PC-9 (cell line): ENCODE results near the gene KRT82. TPM values are rescaled to one million over a fixed set of nuclear protein-coding genes. Genes with fewer than 3 reads are reported as not detected.
"Not testable (repeated sequence)": the region's sequence is repeated elsewhere in the genome, so short reads cannot be mapped to it uniquely, and the experiment has no call there.

Experiments
- BruUV-seq: library from RNA; stranded (reverse); fragments of 400-500 nt; replicated peaks from 2 replicates; lab custom pipeline; 2021; lab: Mats Ljungman, UMichigan
- CTCF ChIA-PET: fragments of 300-600 bp; sonication (Branson Sonifier 250); formaldehyde crosslinking; loops from one replicate; lab custom pipeline; 2022; ENCODE audit warnings: antibody characterized with exemption; lab: Charles Lee
- POLR2A ChIA-PET: fragments of 300-600 bp; sonication (Branson Sonifier 250); formaldehyde crosslinking; loops from one replicate; lab custom pipeline; 2022; ENCODE audit warnings: antibody characterized with exemption; ENCODE audit not compliant: unreplicated experiment; lab: Charles Lee
- DNase-seq, 2 experiments: peaks; one replicate each; pipeline versions ENCODE4 v3.0.0 to v3.0.0-alpha.2; 2015 to 2022; ENCODE audit warnings: mixed read lengths in 1 of 2
- H2AFZ ChIP-seq: fragments of 200-600 bp; sonication (generic); 2 replicates; pipeline ENCODE4 v1.8.1; 2017; ENCODE audit warnings: antibody characterized with exemption
- H3F3A ChIP-seq: fragments of 200-600 bp; sonication (generic); 2 replicates; pipeline ENCODE4 v1.8.1; 2017; ENCODE audit warnings: antibody characterized with exemption, mild to moderate bottlenecking, low read depth; ENCODE audit not compliant: insufficient read depth
- H3K27ac ChIP-seq: fragments of 200-600 bp; sonication (generic); 2 replicates; pipeline ENCODE4 v1.6.1; 2016; ENCODE audit warnings: mixed run types
- H3K27me3 ChIP-seq: fragments of 200-600 bp; sonication (generic); 2 replicates; pipeline ENCODE4 v1.6.1; 2016; ENCODE audit warnings: low read depth, mixed run types; ENCODE audit not compliant: insufficient read depth
- H3K36me3 ChIP-seq: fragments of 200-600 bp; sonication (generic); 2 replicates; pipeline ENCODE4 v1.6.1; 2016; ENCODE audit warnings: low read depth, mixed run types
- H3K4me1 ChIP-seq: fragments of 200-600 bp; sonication (generic); replicated peaks from 2 replicates; pipeline ENCODE4 v1.6.1; 2016; ENCODE audit warnings: mixed run types; ENCODE audit not compliant: insufficient read depth
- H3K4me2 ChIP-seq: fragments of 200-600 bp; sonication (generic); 2 replicates; pipeline ENCODE4 v1.6.1; 2017; ENCODE audit warnings: mixed run types
- H3K4me3 ChIP-seq: fragments of 200-600 bp; sonication (generic); 2 replicates; pipeline ENCODE4 v1.6.1; 2016; ENCODE audit warnings: mixed run types
- H3K79me2 ChIP-seq: fragments of 200-600 bp; sonication (generic); 2 replicates; pipeline ENCODE4 v1.6.1; 2017; ENCODE audit warnings: low read depth, mixed run types
- H3K9me2 ChIP-seq: fragments of 200-600 bp; sonication (generic); 2 replicates; pipeline ENCODE4 v1.8.1; 2017; ENCODE audit warnings: mild to moderate bottlenecking; ENCODE audit not compliant: insufficient read depth
- H3K9me3 ChIP-seq: fragments of 200-600 bp; sonication (generic); 2 replicates; pipeline ENCODE4 v1.8.1; 2016; ENCODE audit warnings: low read depth; ENCODE audit not compliant: insufficient read depth
- H4K20me1 ChIP-seq: fragments of 200-600 bp; sonication (generic); 2 replicates; pipeline ENCODE4 v1.8.1; 2017; ENCODE audit not compliant: insufficient read depth
- EZH2 ChIP-seq: fragments of 200-600 bp; sonication (generic); IDR thresholded peaks from 2 replicates; pipeline ENCODE4 v1.8.0; 2017; ENCODE audit warnings: antibody characterized with exemption, low read depth
- intact Hi-C: fragments of 100-400 bp; cut with micrococcal nuclease; formaldehyde crosslinking; loops from one replicate; pipeline ENCODE4 v1.10.0; 2022; ENCODE audit not compliant: unreplicated experiment
- total RNA-seq: library from RNA; stranded (reverse); gene quantifications from 2 replicates; pipeline ENCODE4 v1.2.3, GENCODE V29; 2021
- TF ChIP-seq, protein P1 (sequence below): fragments of 200-600 bp; sonication (generic); conservative IDR thresholded peaks from 2 replicates; pipeline ENCODE4 v1.6.1; 2017; ENCODE audit warnings: mixed run types, antibody characterized with exemption, mild to moderate bottlenecking, moderate library complexity

Gene KRT82
- total RNA-seq, 1 experiment from 2014 or later: not detected

DNA sequence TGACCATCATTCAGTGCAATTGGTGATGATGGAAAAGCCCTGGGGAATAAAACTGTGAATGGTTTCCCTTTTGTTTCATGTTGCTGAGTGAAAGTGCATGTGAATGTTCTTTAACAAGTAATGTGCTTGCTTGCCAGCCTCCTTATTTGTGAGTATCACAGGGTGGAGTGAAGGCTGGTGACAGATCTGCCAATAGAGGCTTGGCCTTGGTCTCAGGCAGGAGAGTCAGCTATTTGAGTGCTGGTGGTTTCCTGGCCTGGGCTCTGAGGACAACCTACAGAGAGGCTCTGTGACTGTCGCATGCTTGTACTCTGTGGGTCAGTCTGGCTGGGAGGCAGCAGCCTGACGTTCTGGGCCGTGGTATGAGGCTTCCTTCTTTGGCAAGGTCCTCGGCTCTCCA is 59.5 kb downstream of the KRT82 start:
- ChIA-PET CTCF (interaction anchor here (0.8 to 1.4 kb wide), 4 partner anchors 15 to 125 kb away, joined by 3 to 4 read pairs (median 4); partner anchors contain the start of gene KRT85), POLR2A (interaction anchor here (0.6 kb wide), 1 partner anchor 63 kb away, joined by 3 read pairs; no protein-coding TSS in a partner anchor)
- Histone ChIP-seq H3K4me1 (peaks cover 27% of the 10 kb centered on the region), H3K36me3 (no peaks in the 10 kb centered on the region), H3K4me3 (no peak overlapping the region), H3K27ac (peak overlapping the region; percentile 74), H3K79me2 (no peaks in the 10 kb centered on the region), H3F3A (peaks cover 23% of the 10 kb centered on the region), H4K20me1 (no peaks in the 10 kb centered on the region), H2AFZ (no peak overlapping the region), H3K9me2 (no peaks in the 10 kb centered on the region), H3K4me2 (peak overlapping the region; percentile 67), H3K9me3 (no peaks in the 10 kb centered on the region; the same call in 1 of the 2 replicates), H3K27me3 (no peaks in the 10 kb centered on the region)
- intact Hi-C loops: no loop called here
- TF ChIP-seq, protein P1, sequence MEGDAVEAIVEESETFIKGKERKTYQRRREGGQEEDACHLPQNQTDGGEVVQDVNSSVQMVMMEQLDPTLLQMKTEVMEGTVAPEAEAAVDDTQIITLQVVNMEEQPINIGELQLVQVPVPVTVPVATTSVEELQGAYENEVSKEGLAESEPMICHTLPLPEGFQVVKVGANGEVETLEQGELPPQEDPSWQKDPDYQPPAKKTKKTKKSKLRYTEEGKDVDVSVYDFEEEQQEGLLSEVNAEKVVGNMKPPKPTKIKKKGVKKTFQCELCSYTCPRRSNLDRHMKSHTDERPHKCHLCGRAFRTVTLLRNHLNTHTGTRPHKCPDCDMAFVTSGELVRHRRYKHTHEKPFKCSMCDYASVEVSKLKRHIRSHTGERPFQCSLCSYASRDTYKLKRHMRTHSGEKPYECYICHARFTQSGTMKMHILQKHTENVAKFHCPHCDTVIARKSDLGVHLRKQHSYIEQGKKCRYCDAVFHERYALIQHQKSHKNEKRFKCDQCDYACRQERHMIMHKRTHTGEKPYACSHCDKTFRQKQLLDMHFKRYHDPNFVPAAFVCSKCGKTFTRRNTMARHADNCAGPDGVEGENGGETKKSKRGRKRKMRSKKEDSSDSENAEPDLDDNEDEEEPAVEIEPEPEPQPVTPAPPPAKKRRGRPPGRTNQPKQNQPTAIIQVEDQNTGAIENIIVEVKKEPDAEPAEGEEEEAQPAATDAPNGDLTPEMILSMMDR: no peak
- TF ChIP-seq EZH2: no peak
- BruUV-seq: no TSS peak
- DNase-seq: no peak

DNA sequence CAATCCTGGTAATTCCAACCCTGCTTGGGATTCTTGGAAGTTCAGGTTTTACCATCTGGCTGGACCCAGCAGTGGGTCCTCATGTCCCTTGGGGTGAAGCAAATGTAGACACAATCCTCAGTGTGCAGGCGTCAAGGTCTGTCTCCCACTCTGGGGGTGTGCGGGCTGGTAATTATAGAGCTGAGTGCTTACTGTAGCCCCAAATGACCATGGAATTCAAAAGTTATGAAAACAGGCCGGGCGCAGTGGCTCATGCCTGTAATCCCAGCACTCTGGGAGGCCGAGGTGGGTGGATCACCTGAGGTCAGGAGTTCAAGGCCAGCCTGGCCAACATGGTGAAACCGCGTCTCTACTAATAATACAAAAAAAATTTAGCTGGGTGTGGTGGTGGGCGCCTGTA is 61.1 kb downstream of the KRT82 start:
- H3K79me2 ChIP-seq, H3K4me3 ChIP-seq, intact Hi-C loops, BruUV-seq, H2AFZ ChIP-seq, H3K9me2 ChIP-seq, H3K36me3 ChIP-seq, H4K20me1 ChIP-seq, DNase-seq, H3K9me3 ChIP-seq, H3K27me3 ChIP-seq: not testable (repeated sequence)
- POLR2A ChIA-PET: interaction anchor here (0.5 to 0.8 kb wide), 3 partner anchors 112 to 654 kb away, joined by 3 to 5 read pairs (median 4); no protein-coding TSS in a partner anchor
- Histone ChIP-seq H3K27ac (peak overlapping the region; percentile 74), H3F3A (peaks cover 23% of the 10 kb centered on the region), H3K4me1 (peaks cover 27% of the 10 kb centered on the region), H3K4me2 (peak overlapping the region; percentile 67)
- CTCF ChIA-PET: interaction anchor here (0.6 to 1.3 kb wide), 2 partner anchors 19 to 96 kb away, joined by 3 to 4 read pairs; no protein-coding TSS in a partner anchor

DNA sequence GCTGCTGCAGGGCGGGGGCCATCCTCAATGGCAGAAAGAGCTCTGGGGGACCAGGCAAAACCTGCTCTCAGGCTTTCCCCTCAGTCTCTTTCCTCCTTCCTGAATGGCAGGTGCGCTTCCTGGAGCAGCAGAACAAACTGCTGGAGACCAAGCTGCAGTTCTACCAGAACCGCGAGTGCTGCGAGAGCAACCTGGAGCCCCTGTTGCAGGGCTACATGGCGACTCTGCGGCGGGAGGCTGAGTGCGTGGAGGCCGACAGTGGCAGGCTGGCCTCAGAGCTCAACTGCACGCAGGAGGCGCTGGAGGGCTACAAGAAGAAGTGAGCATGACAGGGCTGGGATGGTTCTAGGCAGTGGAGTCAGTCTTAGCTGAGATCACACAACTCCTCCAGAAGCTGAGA is 62.0 kb downstream of the KRT82 start:
- Histone ChIP-seq H3K27ac (no peak overlapping the region), H3K36me3 (no peaks in the 10 kb centered on the region), H3K9me2 (no peaks in the 10 kb centered on the region), H3K4me3 (no peak overlapping the region), H3K9me3 (no peaks in the 10 kb centered on the region; the same call in 1 of the 2 replicates), H4K20me1 (no peaks in the 10 kb centered on the region), H2AFZ (no peak overlapping the region), H3K4me2 (no peak overlapping the region), H3K79me2 (no peaks in the 10 kb centered on the region), H3F3A (peaks cover 23% of the 10 kb centered on the region), H3K27me3 (no peaks in the 10 kb centered on the region), H3K4me1 (peaks cover 27% of the 10 kb centered on the region)
- intact Hi-C loops: no loop called here
- BruUV-seq: no TSS peak
- DNase-seq: no peak
- ChIA-PET POLR2A (no interaction called here), CTCF (interaction anchor here (0.6 kb wide), 1 partner anchor 10 kb away, joined by 6 read pairs; no protein-coding TSS in a partner anchor)
- TF ChIP-seq EZH2: no peak
- TF ChIP-seq, protein P1: no peak

Other genes with a start within 250 kb of the KRT82 start
- 84.1 and 94.9 TPM in 2 replicates for gene KRT80, start 214.3 kb downstream of the KRT82 start, total RNA-seq
- 3,783 and 4,555 TPM in 2 replicates for gene KRT7, start 173.1 kb downstream of the KRT82 start, total RNA-seq
- gene KRT86, start 131.7 kb downstream of the KRT82 start, total RNA-seq: 2.7 and 5.7 TPM in 2 replicates
- 2.5 and 4.3 TPM in 2 replicates for gene KRT81, start 114.8 kb downstream of the KRT82 start, total RNA-seq
- 0.43 TPM in 1 of 2 replicates, not detected in the other for gene KRT83, start 84.9 kb downstream of the KRT82 start, total RNA-seq
- gene KRT85, start 38.9 kb downstream of the KRT82 start, total RNA-seq: not detected in 2 replicates
- gene KRT84, start 20.7 kb downstream of the KRT82 start, total RNA-seq: not detected in 2 replicates
- gene KRT75, start 28.0 kb upstream of the KRT82 start, total RNA-seq: not detected in 2 replicates
- gene KRT6B, start 45.8 kb upstream of the KRT82 start, total RNA-seq: 0.98 and 1.1 TPM in 2 replicates
- gene KRT6C, start 67.5 kb upstream of the KRT82 start, total RNA-seq: not detected in 2 replicates
- gene KRT6A, start 86.9 kb upstream of the KRT82 start, total RNA-seq: 55.9 and 87.5 TPM in 2 replicates
- 89.7 and 134 TPM in 2 replicates for gene KRT5, start 114.1 kb upstream of the KRT82 start, total RNA-seq
- gene KRT71, start 146.8 kb upstream of the KRT82 start, total RNA-seq: not detected in 2 replicates
- not detected in 2 replicates for gene KRT74, start 167.5 kb upstream of the KRT82 start, total RNA-seq
- not detected in 2 replicates for gene KRT72, start 195.1 kb upstream of the KRT82 start, total RNA-seq
- gene KRT73, start 212.2 kb upstream of the KRT82 start, total RNA-seq: not detected in 2 replicates
- gene KRT2, start 245.9 kb upstream of the KRT82 start, total RNA-seq: not detected in 2 replicates